Measurements from ENCODE around the gene FZR1. TPM values are rescaled to one million over a fixed set of nuclear protein-coding genes. Genes with fewer than 3 reads are reported as not detected.
A peak's percentile ranks its signal among the peaks of the same experiment; 100 is the strongest.

Gene FZR1
- total RNA-seq, 1 donor from 2014 or later, result 63.2 TPM

- no peak for TF ChIP-seq CTCF (conservative IDR thresholded peaks at IDR 0.05)
These were observed 29.5 kb downstream of the FZR1 start for GRCh38 chr19:3535563-3535965.

GRCh38 chr19:3535981-3536380, 29.9 kb downstream of the FZR1 start:
- Mint-ChIP-seq H3K36me3 (no peaks in the 10 kb centered on the region), H3K27me3 (no peaks in the 10 kb centered on the region), H3K4me3 (no peak overlapping the region), H3K27ac (no peak overlapping the region), H3K4me1 (ENCODE audit: unreplicated experiment) (peaks cover 8% of the 10 kb centered on the region), H3K9me3 (no peaks in the 10 kb centered on the region)
- no peak for DNase-seq (ENCODE audit: extremely low spot score, unreplicated experiment)
- no peak for TF ChIP-seq CTCF (conservative IDR thresholded peaks at IDR 0.05)

More at GRCh38 chr19:3535563-3535965, 29.5 kb downstream of the FZR1 start:
- H3K36me3 Mint-ChIP-seq, result no peaks in the 10 kb centered on the region
- H3K4me1 Mint-ChIP-seq (ENCODE audit: unreplicated experiment), result peaks cover 8% of the 10 kb centered on the region
- H3K4me3 Mint-ChIP-seq, result no peak overlapping the region
- no peaks in the 10 kb centered on the region for H3K9me3 Mint-ChIP-seq
- DNase-seq (ENCODE audit: extremely low spot score, unreplicated experiment), result no peak
- no peaks in the 10 kb centered on the region for H3K27me3 Mint-ChIP-seq
- H3K27ac Mint-ChIP-seq, result peak overlapping the region; percentile 64

- H3K36me3 Mint-ChIP-seq, result no peaks in the 10 kb centered on the region
- peaks cover 8% of the 10 kb centered on the region for H3K4me1 Mint-ChIP-seq (ENCODE audit: unreplicated experiment)
- no peak for DNase-seq (ENCODE audit: extremely low spot score, unreplicated experiment)
- TF ChIP-seq CTCF (conservative IDR thresholded peaks at IDR 0.05), result no peak
- no peaks in the 10 kb centered on the region for H3K9me3 Mint-ChIP-seq
- H3K27me3 Mint-ChIP-seq, result no peaks in the 10 kb centered on the region
- H3K4me3 Mint-ChIP-seq, result no peak overlapping the region
- no peak overlapping the region for H3K27ac Mint-ChIP-seq
These were observed 30.5 kb downstream of the FZR1 start for GRCh38 chr19:3536429-3537100.

GRCh38 chr19:3537101-3537437, 31.0 kb downstream of the FZR1 start:
- DNase-seq (ENCODE audit: extremely low spot score, unreplicated experiment), result no peak
- no peak for TF ChIP-seq CTCF (conservative IDR thresholded peaks at IDR 0.05)
- Mint-ChIP-seq H3K4me3 (no peak overlapping the region), H3K4me1 (ENCODE audit: unreplicated experiment) (peaks cover 8% of the 10 kb centered on the region), H3K27ac (no peak overlapping the region), H3K9me3 (no peaks in the 10 kb centered on the region), H3K27me3 (no peaks in the 10 kb centered on the region), H3K36me3 (no peaks in the 10 kb centered on the region)

GRCh38 chr19:3537438-3538240, 31.5 kb downstream of the FZR1 start:
- Mint-ChIP-seq H3K27me3 (no peaks in the 10 kb centered on the region), H3K4me1 (ENCODE audit: unreplicated experiment) (peaks cover 8% of the 10 kb centered on the region), H3K27ac (peak overlapping the region; percentile 46), H3K9me3 (no peaks in the 10 kb centered on the region), H3K4me3 (no peak overlapping the region), H3K36me3 (no peaks in the 10 kb centered on the region)
- TF ChIP-seq CTCF (conservative IDR thresholded peaks at IDR 0.05), result no peak
- DNase-seq (ENCODE audit: extremely low spot score, unreplicated experiment), result peak; percentile 67

Data from type B pancreatic cell (in vitro differentiated cells).